NCI-H345 treated with DMSO at 0.1 percent for 48 hours (cell line): Measurements from ENCODE around the gene ARMC9.

Source experiments
- DNase-seq: peaks from one replicate; lab custom pipeline; 2025; ENCODE audit not compliant: unreplicated experiment; lab: John Stamatoyannopoulos, UW

ARMC9 gene

GRCh38 chr2:231306791-231307393 is 108.5 kb downstream of the ARMC9 start:
- no peak for DNase-seq

- no peak for DNase-seq
Observed at GRCh38 chr2:231308219-231308618, 109.8 kb downstream of the ARMC9 start.

DNA sequence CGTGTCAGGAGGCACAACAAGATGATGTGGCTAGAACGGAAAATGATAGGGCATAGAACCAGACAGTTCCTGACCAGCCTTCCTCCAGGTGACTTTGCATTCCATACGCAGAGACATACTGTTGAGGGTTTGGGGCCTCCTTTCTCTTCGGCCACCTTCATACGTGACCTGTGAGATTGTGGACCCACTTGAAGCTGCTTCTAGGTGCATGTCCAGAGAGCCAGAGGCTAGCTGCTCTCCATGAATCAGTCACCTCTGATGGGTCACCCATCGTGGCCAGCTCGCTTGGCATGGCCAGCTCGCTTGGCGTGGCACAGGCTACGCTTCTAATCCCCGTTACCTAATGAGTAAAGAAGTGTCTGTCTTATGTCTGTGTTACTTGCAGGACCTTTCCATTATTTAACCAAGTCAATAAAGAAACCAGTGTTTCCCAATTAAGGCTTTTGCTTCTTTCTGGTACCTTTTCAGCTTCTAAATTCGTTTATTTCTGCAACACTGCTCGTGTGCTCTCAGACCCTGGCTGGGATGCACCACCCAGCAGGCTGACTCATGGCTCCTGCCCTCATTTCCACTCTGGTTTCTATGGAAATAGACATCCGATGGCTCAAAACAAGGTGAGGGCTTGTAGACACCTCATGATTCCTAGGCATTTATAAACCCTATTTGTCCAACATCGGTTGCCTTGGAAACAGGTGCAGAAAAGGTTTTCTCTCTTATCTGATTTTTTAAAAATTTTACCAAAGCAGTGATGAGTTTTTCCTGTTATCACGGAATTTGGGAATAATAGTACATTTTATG is 110.4 kb downstream of the ARMC9 start:
- DNase-seq, result no peak

DNA sequence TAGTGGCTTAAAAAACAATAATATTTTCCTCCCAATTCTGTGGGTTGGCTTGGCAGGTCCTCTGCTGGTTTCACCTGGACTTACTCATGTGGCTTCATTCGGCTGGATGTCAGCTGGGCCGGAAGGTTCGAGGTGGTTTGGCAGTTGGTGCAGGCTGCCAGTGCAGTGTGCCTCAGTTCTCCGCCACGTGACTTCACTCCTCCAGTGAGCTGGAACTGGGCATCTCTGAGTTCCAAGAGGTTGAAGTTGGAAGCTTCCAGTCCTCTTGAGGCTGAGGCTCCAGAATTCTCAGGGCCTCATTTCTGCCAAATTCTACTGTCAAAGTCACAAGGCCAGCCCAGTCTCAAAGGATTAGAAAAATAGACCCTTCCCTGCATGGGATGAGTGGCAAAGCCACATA is 113.6 kb downstream of the ARMC9 start:
- no peak for DNase-seq

DNA sequence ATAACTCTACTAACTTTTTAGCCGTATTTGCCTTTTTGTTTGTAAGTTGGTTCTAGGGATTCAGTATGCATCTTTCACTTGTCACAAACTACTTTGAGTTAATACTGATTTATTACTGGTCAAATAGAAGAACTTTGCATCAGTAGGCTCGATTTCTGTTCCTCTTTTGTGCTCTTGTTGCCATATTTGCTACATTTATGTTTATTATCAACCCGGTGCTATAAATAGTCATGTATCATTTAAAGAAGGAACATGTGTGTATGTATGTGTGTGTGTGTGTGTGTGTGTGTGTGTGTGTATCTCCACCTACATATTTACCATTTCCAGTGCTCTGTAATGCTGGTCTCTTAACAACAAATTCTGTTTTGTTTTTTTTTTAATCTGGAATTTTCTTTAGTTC is 117.5 kb downstream of the ARMC9 start:
- DNase-seq, result no peak

- no peak for DNase-seq
Observed at GRCh38 chr2:231317579-231317978, 119.1 kb downstream of the ARMC9 start.

DNA sequence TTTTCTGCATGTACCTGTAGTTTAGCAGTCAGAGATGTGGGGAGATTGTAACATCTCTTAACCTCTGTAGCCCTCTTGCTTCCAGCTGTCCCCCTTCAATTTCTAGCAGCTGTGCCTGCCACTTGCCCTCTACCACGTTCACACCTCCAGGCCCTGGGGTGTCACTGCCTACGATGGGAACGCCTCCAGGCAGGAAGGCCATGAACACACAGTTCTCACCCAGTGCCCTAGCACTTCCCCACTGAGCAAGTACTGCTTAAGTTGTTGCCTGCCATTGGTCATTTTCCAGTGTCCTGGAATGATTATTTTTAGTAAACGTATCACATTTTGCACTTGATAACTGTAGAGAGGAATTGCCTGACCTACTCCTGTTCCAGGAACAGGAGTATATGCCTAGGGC is 120.0 kb downstream of the ARMC9 start:
- no peak for DNase-seq

GRCh38 chr2:231318954-231319353 is 120.5 kb downstream of the ARMC9 start:
- no peak for DNase-seq

DNA sequence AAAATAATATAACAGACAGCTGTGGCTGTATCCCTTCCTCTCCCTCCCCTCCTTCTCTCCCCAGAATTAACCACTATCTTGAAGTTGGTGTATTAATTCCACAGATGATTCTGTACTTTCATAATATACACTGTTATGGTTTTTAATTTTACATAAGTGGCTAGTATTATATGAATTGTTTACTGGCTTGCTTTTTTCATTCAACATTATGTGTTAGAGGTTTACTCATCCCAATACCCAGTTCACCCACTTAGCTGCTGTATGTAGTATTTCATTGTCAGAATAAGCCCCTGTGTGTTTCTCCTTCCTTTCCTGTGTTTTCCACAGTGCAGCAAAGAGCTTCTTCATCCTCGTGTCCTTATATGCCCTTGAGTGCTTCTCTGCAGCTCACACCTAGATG is 121.4 kb downstream of the ARMC9 start:
- no peak for DNase-seq

DNA sequence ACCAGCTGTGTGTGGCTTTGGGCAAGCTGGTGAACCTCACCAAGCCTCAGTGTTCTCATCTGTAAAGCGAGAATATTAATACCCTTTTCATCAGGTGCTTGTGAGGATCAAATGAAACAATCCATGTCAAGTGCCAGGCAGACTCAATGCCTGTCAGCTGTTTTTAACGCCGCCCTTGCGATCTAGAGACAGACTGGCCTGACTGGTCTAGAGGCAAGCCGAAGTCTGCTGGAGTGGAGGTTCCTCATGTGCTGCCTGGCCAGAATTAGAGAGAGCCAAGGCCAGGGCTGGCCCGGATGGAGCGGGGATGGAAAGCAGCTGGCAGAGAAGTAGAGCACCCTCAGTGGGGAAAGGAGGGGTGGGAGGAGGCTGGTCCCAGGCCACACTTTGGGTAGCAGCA is 122.6 kb downstream of the ARMC9 start:
- DNase-seq, result no peak

DNA sequence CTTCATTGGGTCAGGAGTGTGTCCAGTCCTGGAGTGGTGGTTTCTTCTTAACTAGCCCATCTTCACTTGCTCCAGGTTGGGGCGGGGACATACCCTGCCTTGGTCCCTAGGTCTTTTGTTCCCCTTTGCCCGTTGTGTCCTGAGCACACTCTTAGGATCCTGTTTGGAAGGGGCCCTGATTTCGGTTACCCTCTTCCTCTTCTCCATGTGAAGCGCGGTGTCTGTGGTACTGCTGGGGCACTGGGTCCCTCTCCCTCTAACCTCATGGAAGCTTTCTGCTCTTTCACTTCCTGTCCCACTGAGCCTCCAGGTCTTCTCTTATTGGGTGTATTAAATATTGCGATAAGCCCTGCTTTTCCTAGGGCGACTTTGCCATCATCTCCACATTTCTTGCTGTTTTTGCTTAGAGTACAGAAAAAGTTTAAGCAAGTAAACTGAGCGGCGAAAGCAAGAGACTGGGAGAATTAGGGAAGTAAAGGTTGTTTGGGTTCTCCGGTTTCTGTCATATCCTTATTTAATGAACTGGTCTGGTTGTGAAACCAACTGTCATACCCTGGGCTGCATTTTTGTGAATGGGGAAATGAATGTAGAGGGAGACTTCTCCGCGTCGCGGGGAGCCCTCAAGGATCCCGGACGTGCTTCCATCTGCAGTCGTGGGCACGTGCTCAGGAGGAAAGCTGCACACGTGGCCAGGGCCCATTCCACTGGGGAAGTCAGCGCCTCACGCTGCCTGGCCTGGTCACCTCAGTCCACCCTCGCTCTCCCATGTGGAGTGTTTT is 123.3 kb downstream of the ARMC9 start:
- no peak for DNase-seq

DNA sequence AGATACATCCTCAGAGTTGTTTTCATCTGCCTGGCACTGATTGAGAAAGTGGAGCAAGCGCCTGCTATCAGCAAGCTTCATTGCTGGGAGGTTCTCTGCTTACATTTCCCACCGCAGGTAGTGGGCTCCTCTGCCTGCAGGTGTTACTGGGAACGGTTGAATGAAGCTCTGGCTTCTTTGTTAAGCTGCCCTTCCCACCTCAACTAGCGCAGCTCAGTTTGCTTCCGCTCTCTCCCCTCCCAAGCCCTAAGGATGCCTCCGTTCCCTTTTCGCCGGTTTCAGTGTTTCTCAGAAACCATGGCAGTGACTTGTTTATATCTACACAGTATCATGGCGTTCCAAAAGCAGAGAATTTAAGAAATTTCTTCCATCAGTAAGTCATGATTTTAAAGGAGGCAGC is 124.9 kb downstream of the ARMC9 start:
- DNase-seq, result no peak

DNA sequence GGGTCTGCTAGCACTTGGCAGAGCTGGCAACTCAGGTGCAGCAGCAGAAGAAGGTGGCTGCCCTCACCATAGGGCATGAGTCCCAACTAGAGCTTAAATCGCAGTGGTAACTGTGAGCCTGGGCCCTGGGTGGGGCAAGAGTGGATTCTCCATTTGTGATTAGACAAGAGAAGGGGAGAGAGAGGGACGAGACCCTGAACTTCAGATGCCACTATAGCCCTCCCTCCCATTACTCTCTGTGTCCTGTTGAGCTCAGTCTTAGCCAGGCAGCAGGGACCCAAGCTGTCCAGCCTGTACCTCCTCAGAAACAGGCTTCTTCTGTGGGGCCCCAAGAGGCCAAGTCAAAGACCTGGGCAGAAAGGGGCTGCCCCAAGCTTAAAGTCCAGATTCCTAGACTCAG is 127.4 kb downstream of the ARMC9 start:
- no peak for DNase-seq

DNA sequence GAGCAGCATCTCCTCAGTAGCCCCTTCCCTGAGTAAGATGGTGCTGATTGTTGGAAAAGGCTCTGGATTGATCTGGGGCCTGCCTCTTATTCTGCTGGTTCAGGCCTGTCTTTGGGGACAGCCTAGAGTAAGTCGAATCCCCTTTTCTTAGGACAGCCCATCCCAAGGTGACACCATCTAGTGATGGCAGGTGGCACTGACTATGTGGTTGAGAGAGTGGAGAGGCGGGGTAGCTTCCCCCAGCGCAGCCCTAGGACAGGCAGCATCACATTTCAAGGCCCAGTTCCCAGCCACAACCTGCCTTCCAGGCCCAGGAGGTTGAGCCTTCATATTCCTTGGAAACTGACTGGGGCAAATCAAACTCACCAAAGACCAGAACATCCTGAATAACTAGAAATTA is 128.0 kb downstream of the ARMC9 start:
- DNase-seq, result no peak

GRCh38 chr2:231330311-231330710 is 131.9 kb downstream of the ARMC9 start:
- no peak for DNase-seq

- DNase-seq, result no peak
Observed at GRCh38 chr2:231331533-231331932, 133.1 kb downstream of the ARMC9 start.

GRCh38 chr2:231332388-231332787 is 134.0 kb downstream of the ARMC9 start:
- no peak for DNase-seq

DNA sequence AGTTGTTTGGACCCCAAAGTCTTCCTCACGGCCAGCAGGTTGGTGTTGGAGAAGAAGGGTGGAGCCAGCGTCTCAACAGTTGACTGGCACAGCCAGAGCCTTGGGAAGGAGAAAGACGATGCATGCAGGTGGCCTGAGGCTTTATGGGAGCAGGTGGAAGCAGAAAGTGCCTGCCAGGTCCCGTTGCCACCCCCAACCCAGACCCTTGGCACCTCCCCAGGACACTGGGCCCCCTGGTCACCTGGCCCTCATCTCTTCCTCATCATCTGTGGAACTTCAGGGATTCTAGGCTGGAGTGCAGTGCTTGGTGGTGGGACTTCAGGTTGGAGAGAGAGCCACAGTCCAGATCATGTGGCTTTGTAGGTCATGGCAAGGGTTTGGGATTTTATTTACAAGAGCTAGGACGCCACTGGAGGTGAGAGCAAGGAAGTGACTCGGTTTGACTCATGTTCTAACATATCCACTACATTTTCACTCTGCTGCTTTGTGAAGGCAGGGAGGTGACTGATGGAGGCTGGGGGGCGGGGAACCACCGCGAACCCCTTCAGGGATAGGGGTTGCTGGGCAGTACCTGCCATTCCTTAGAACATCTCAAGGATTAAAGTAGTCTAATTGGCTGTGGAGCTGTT is 134.6 kb downstream of the ARMC9 start:
- no peak for DNase-seq

GRCh38 chr2:231334179-231334930 is 135.9 kb downstream of the ARMC9 start:
- DNase-seq, result no peak

DNA sequence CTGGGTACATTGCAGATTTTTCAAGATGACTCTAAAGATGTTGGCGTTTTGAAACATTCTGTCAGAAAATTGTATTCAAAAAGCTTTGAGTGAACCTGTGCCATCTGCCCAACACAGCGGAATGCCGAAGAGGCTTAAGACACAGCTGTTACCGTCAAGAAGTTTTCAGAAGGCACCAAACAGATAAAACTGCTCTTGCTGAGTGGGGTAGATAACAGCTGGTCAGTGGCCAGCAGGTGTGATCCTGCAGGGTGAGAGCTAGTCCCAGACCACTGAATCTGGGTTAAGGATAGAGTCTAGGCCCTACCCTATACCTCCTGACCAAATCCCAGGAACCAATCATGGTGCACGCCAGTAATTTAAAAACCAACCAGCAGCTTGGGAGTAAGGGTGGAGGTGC is 136.6 kb downstream of the ARMC9 start:
- DNase-seq, result no peak

DNA sequence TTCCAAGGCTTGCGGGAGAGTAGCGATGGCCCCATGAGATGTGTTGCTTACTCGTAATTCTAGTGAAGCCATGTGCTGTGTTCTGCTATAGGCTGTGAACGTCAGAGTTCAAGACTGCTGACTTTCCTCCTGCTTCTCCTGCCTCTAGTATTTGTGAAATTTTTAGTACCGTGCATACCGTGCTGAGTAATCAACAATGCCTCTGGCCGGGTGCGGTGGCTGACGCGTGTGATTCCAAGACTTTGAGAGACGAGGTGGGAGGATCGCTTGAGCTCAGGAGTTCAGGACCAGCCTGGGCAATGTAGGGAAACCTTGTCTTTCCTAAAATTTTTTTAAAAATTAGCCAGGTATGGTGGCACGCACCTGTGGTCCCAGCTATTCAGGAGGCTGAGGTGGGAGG is 137.2 kb downstream of the ARMC9 start:
- no peak for DNase-seq
